Gastrocnemius medialis (tissue), 4 donors: ENCODE measurements around the gene ARHGAP26.

ENCODE experiments used
- CTCF ChIP-seq, 5 experiments: fragments of 450-650 bp in 3 of 5; fragments of 200-600 bp in 2 of 5; sonication (generic) in 2 of 5; IDR thresholded peaks in 4 of 5; conservative IDR thresholded peaks in 1 of 5; 1 replicate in 4 of 5; 2 replicates in 1 of 5; pipeline ENCODE4 v1.5.1; 2016 to 2019; ENCODE audit warnings: antibody characterized with exemption in 5 of 5, mild to moderate bottlenecking in 3 of 5, moderate library complexity in 3 of 5
- POLR2A ChIP-seq, 2 donors: fragments of 450-650 bp; IDR thresholded peaks; one replicate each; pipeline ENCODE4 v1.6.1; 2017; ENCODE audit warnings: antibody characterized with exemption in 2 of 2, mild to moderate bottlenecking in 2 of 2, moderate library complexity in 2 of 2

- TF ChIP-seq POLR2A (IDR thresholded peaks at IDR 0.05) (no peak), CTCF (IDR thresholded peaks at IDR 0.05 in 4 of 5, conservative IDR thresholded peaks at IDR 0.05 in 1 of 5) (no peak)
These were observed 171.1 kb downstream of the ARHGAP26 start for GRCh38 chr5:142941245-142941644.
